HG03045 (cell line): Measurements from ENCODE around the gene TDRD1.

Experiments used
- ATAC-seq: cut with Tn5 transposase; IDR thresholded peaks from one replicate; pipeline ENCODE4 v1.9.1; 2021; ENCODE audit warnings: mild to moderate bottlenecking, moderate library complexity; ENCODE audit not compliant: unreplicated experiment

The TDRD1 gene

GRCh38 chr10:114228156-114228555 is 49.0 kb downstream of the TDRD1 start:
- ATAC-seq = no peak

- ATAC-seq = no peak
Observed at GRCh38 chr10:114232561-114233176, 53.5 kb downstream of the TDRD1 start.

GRCh38 chr10:114233482-114233881 is 54.3 kb downstream of the TDRD1 start:
- no peak for ATAC-seq

GRCh38 chr10:114234132-114234531 is 55.0 kb downstream of the TDRD1 start:
- ATAC-seq = no peak

- ATAC-seq = no peak
Observed at GRCh38 chr10:114239117-114239993, 60.2 kb downstream of the TDRD1 start, which contains the start of gene VWA2. TSS of gene VWA2 (plus strand) at chr10:114239254. CDS start at chr10:114248714, 9,460 bp downstream.

- no peak for ATAC-seq
Observed at GRCh38 chr10:114239994-114240345, 60.8 kb downstream of the TDRD1 start.

- no peak for ATAC-seq
Observed at GRCh38 chr10:114242235-114242634, 63.1 kb downstream of the TDRD1 start.

- ATAC-seq = no peak
Observed at GRCh38 chr10:114243661-114244060, 64.5 kb downstream of the TDRD1 start.

GRCh38 chr10:114244126-114244525 is 65.0 kb downstream of the TDRD1 start:
- no peak for ATAC-seq

- no peak for ATAC-seq
Observed at GRCh38 chr10:114245121-114245791, 66.1 kb downstream of the TDRD1 start.

- ATAC-seq = no peak
Observed at GRCh38 chr10:114246679-114247305, 67.6 kb downstream of the TDRD1 start.

- ATAC-seq = no peak
Observed at GRCh38 chr10:114250236-114250635, 71.1 kb downstream of the TDRD1 start.

- ATAC-seq = no peak
Observed at GRCh38 chr10:114250716-114251115, 71.6 kb downstream of the TDRD1 start.

- no peak for ATAC-seq
Observed at GRCh38 chr10:114252092-114252491, 72.9 kb downstream of the TDRD1 start.

GRCh38 chr10:114252883-114253282 is 73.7 kb downstream of the TDRD1 start:
- ATAC-seq = no peak

- no peak for ATAC-seq
Observed at GRCh38 chr10:114255227-114255626, 76.1 kb downstream of the TDRD1 start.

- ATAC-seq = no peak
Observed at GRCh38 chr10:114256008-114256765, 77.0 kb downstream of the TDRD1 start.

GRCh38 chr10:114256822-114257221 is 77.7 kb downstream of the TDRD1 start:
- ATAC-seq = no peak

GRCh38 chr10:114257498-114257897 is 78.3 kb downstream of the TDRD1 start:
- no peak for ATAC-seq

GRCh38 chr10:114258274-114258840 is 79.2 kb downstream of the TDRD1 start:
- no peak for ATAC-seq
